ENCODE measurements around the gene PROM2. TPM values are rescaled to one million over a fixed set of nuclear protein-coding genes. Genes with fewer than 3 reads are reported as not detected.

PROM2 gene
- total RNA-seq, 1 experiment from 2014 or later, result 0.07 TPM

DNA sequence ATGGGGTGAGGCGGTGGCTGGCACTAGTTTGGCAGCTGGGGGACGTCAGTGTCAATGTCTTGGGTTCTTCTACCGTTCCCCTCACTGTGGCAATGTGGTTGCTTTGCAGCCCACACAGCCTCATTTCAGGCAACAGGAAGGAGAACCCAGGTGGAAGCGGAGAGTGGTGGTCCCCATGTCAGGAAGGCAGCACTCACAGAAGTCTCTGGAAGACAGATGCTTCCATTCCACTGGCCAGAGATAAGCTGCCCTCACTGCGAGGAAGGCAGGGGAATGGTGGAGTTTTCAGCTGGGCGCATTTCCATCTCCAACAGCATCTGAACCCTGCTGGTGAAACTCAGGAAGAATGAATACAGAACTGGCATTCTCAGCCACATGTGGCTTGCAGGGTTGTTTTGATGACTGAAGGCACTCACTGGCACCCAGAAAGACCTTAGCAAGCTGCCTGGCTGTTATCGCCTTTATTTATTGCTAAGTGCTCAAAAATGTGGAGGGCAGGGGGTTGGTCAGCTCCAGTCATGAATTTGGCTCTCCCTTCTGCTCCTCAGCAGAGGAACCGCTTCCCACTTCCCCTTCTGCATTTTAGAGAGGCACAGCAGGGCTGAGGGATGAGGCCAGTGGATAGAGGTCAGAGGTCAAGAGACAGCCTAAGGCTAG lies 42.3 kb downstream of the PROM2 start:
- no peaks in the 10 kb centered on the region for H3K36me3 ChIP-seq (ENCODE audit: insufficient read depth, low read length)
- H3K4me2 ChIP-seq (ENCODE audit: low read depth, low read length, poor library complexity, severe bottlenecking), result no peak overlapping the region
- DNase-seq, result no peak
- H3K79me2 ChIP-seq (ENCODE audit: low read length), result no peaks in the 10 kb centered on the region
- no peaks in the 10 kb centered on the region for H3K9me3 ChIP-seq (ENCODE audit: low read length)
- H3K9me2 ChIP-seq (replicated peaks; ENCODE audit: insufficient read depth, low read length), result no peaks in the 10 kb centered on the region
- no peak overlapping the region for H2AFZ ChIP-seq (ENCODE audit: low read length)
- H3K4me3 ChIP-seq (ENCODE audit: low read length), result no peak overlapping the region
- H3K9ac ChIP-seq (ENCODE audit: low read length), result no peak overlapping the region
- no peaks in the 10 kb centered on the region for H3K4me1 ChIP-seq (ENCODE audit: low read length)
- H4K20me1 ChIP-seq (ENCODE audit: insufficient read depth, low read depth, low read length), result no peaks in the 10 kb centered on the region
- no peak overlapping the region for H3K27ac ChIP-seq (ENCODE audit: low read length)
- H3K27me3 ChIP-seq (ENCODE audit: low read length), result no peaks in the 10 kb centered on the region

DNA sequence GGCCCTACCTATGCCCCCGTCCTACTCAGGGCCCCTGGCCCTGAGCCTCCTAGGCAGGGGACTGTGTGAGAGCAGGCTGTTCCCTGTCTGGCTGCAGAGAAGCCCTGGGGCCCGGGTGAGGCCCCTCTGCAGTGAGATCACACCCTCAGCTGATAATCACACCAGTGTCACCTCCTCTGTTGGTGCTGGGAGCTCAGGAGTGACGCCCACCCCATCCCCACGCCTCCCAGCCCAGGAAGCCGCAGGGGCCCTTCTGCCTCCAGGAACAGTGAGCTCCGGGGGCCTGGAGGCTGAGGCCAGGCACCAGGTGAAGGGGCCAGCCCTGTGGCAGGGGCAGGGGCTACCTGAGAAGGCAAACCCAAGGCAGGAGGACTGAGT lies 42.9 kb downstream of the PROM2 start:
- Histone ChIP-seq H3K9me2 (replicated peaks; ENCODE audit: insufficient read depth, low read length) (no peaks in the 10 kb centered on the region), H3K4me2 (ENCODE audit: low read depth, low read length, poor library complexity, severe bottlenecking) (no peak overlapping the region), H3K9me3 (ENCODE audit: low read length) (no peaks in the 10 kb centered on the region), H3K27ac (ENCODE audit: low read length) (no peak overlapping the region), H3K4me3 (ENCODE audit: low read length) (no peak overlapping the region), H3K79me2 (ENCODE audit: low read length) (no peaks in the 10 kb centered on the region), H2AFZ (ENCODE audit: low read length) (no peak overlapping the region), H4K20me1 (ENCODE audit: insufficient read depth, low read depth, low read length) (no peaks in the 10 kb centered on the region), H3K36me3 (ENCODE audit: insufficient read depth, low read length) (no peaks in the 10 kb centered on the region), H3K9ac (ENCODE audit: low read length) (no peak overlapping the region), H3K4me1 (ENCODE audit: low read length) (no peaks in the 10 kb centered on the region), H3K27me3 (ENCODE audit: low read length) (no peaks in the 10 kb centered on the region)
- DNase-seq, result no peak

DNA sequence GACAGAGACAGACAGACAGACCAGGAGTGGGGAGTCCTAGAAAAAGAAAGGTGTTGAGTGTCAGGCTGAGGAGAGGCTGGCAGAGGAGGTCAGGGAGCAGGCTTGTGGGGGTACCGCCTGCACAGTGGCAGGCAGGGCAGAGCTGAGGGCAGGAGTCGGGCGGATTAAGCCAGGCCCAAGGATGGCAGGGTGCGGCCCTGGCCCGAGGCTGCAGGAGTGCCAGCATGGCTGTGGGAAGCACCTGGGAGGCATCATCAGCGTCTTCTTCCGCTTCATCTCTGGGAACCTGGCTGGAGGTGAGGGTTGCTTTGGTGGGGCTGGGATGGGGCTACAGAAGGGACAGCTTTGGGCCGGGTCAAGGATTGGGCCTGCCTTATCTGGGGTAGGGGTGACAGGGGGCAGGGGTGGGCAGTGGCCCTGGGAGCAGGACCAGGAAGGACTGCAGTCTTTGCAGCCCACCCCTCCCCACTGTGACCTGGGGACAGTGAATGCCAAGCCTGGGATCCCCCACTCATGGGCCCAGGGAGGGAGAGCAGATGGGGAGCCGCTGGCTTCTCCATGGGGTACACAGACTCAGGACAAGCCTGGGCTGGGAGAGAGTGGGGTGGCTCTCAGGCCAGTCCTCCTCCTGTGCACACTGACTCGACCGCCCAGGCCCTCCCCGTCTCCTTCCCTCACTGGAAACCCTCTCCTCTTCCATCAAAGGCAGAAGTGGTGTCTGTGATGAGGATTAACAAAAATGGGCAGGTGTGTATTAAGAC lies 43.6 kb downstream of the PROM2 start:
- no peaks in the 10 kb centered on the region for H3K27me3 ChIP-seq (ENCODE audit: low read length)
- no peak overlapping the region for H3K27ac ChIP-seq (ENCODE audit: low read length)
- no peak overlapping the region for H3K9ac ChIP-seq (ENCODE audit: low read length)
- H3K36me3 ChIP-seq (ENCODE audit: insufficient read depth, low read length), result no peaks in the 10 kb centered on the region
- H3K9me3 ChIP-seq (ENCODE audit: low read length), result no peaks in the 10 kb centered on the region
- no peaks in the 10 kb centered on the region for H3K79me2 ChIP-seq (ENCODE audit: low read length)
- H3K4me3 ChIP-seq (ENCODE audit: low read length), result no peak overlapping the region
- no peak for DNase-seq
- no peak overlapping the region for H3K4me2 ChIP-seq (ENCODE audit: low read depth, low read length, poor library complexity, severe bottlenecking)
- H3K4me1 ChIP-seq (ENCODE audit: low read length), result no peaks in the 10 kb centered on the region
- H2AFZ ChIP-seq (ENCODE audit: low read length), result no peak overlapping the region
- no peaks in the 10 kb centered on the region for H3K9me2 ChIP-seq (replicated peaks; ENCODE audit: insufficient read depth, low read length)
- no peaks in the 10 kb centered on the region for H4K20me1 ChIP-seq (ENCODE audit: insufficient read depth, low read depth, low read length)

DNA sequence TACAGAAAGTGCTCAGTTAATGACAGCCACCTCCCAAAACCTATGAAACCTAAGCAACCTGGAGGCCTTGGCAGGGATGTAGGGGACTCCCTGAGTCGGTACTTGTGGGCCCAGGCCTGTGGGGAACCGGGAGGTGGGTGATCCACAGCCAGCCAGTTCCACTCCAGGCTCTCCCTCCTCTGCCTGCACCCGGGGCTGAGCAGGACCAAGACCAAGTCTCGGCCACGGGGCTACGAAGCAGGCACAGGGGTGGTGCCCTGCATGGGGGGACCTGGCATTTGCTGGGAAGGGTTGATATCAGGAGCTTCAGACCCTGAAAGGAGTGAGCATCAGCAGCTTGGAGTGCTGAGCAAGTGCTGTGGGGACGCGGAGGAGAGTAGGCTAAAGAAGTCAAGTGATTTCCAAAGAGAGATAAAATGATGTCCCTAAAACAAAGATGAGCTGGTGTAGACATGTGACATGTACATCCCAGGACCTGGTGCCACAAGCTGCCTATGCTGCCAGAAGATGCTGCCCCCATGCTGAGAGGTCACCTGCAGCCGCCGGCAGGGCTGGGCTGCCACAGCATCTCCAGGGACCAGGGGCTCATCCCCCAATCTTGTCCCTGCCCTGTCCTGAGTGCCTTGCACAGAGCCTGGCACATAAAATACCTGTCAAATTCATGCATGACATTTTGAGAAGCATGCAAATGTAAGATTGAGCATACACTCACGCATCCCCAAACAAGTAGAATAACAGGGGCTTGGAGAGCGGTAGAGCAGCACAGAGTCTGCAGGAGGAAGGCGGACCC lies 44.4 kb downstream of the PROM2 start:
- Histone ChIP-seq H3K27me3 (ENCODE audit: low read length) (no peaks in the 10 kb centered on the region), H3K4me2 (ENCODE audit: low read depth, low read length, poor library complexity, severe bottlenecking) (no peak overlapping the region), H3K79me2 (ENCODE audit: low read length) (no peaks in the 10 kb centered on the region), H3K9me2 (replicated peaks; ENCODE audit: insufficient read depth, low read length) (no peaks in the 10 kb centered on the region), H3K4me1 (ENCODE audit: low read length) (no peaks in the 10 kb centered on the region), H4K20me1 (ENCODE audit: insufficient read depth, low read depth, low read length) (no peaks in the 10 kb centered on the region), H2AFZ (ENCODE audit: low read length) (no peak overlapping the region), H3K36me3 (ENCODE audit: insufficient read depth, low read length) (no peaks in the 10 kb centered on the region), H3K27ac (ENCODE audit: low read length) (no peak overlapping the region), H3K9ac (ENCODE audit: low read length) (no peak overlapping the region), H3K4me3 (ENCODE audit: low read length) (no peak overlapping the region), H3K9me3 (ENCODE audit: low read length) (no peaks in the 10 kb centered on the region)
- no peak for DNase-seq

- Histone ChIP-seq H2AFZ (ENCODE audit: low read length) (no peak overlapping the region), H3K4me2 (ENCODE audit: low read depth, low read length, poor library complexity, severe bottlenecking) (no peak overlapping the region), H3K27ac (ENCODE audit: low read length) (no peak overlapping the region), H3K4me1 (ENCODE audit: low read length) (no peaks in the 10 kb centered on the region), H3K79me2 (ENCODE audit: low read length) (no peaks in the 10 kb centered on the region), H3K4me3 (ENCODE audit: low read length) (no peak overlapping the region), H3K9ac (ENCODE audit: low read length) (no peak overlapping the region), H3K36me3 (ENCODE audit: insufficient read depth, low read length) (no peaks in the 10 kb centered on the region), H4K20me1 (ENCODE audit: insufficient read depth, low read depth, low read length) (no peaks in the 10 kb centered on the region), H3K9me3 (ENCODE audit: low read length) (no peaks in the 10 kb centered on the region), H3K27me3 (ENCODE audit: low read length) (no peaks in the 10 kb centered on the region), H3K9me2 (replicated peaks; ENCODE audit: insufficient read depth, low read length) (no peaks in the 10 kb centered on the region)
- no peak for DNase-seq
These were observed 45.5 kb downstream of the PROM2 start for GRCh38 chr2:95319481-95320343.

DNA sequence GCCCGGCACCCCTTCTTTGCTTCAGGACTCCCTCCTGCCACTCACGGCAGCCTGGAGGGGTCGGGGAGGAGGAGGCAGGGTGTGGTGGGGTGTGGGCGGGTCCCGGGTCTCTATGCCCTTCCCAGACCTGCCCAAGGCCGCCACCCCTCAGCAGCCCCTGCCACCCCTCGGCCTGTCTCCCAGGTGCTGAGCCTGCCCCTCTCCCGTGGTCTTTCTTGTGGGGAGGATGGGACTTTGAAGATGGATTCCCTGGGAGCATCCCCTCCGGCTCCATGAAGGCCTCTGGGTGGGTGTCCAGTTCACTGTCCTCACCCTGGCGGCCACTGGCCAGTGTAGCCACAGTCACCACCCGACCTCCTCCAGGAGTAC lies 46.1 kb downstream of the PROM2 start:
- no peak overlapping the region for H2AFZ ChIP-seq (ENCODE audit: low read length)
- no peaks in the 10 kb centered on the region for H3K4me1 ChIP-seq (ENCODE audit: low read length)
- H4K20me1 ChIP-seq (ENCODE audit: insufficient read depth, low read depth, low read length), result no peaks in the 10 kb centered on the region
- no peak for DNase-seq
- no peak overlapping the region for H3K4me2 ChIP-seq (ENCODE audit: low read depth, low read length, poor library complexity, severe bottlenecking)
- H3K9me3 ChIP-seq (ENCODE audit: low read length), result no peaks in the 10 kb centered on the region
- H3K79me2 ChIP-seq (ENCODE audit: low read length), result no peaks in the 10 kb centered on the region
- no peak overlapping the region for H3K4me3 ChIP-seq (ENCODE audit: low read length)
- no peak overlapping the region for H3K27ac ChIP-seq (ENCODE audit: low read length)
- no peaks in the 10 kb centered on the region for H3K36me3 ChIP-seq (ENCODE audit: insufficient read depth, low read length)
- H3K9ac ChIP-seq (ENCODE audit: low read length), result no peak overlapping the region
- H3K27me3 ChIP-seq (ENCODE audit: low read length), result no peaks in the 10 kb centered on the region
- H3K9me2 ChIP-seq (replicated peaks; ENCODE audit: insufficient read depth, low read length), result no peaks in the 10 kb centered on the region

DNA sequence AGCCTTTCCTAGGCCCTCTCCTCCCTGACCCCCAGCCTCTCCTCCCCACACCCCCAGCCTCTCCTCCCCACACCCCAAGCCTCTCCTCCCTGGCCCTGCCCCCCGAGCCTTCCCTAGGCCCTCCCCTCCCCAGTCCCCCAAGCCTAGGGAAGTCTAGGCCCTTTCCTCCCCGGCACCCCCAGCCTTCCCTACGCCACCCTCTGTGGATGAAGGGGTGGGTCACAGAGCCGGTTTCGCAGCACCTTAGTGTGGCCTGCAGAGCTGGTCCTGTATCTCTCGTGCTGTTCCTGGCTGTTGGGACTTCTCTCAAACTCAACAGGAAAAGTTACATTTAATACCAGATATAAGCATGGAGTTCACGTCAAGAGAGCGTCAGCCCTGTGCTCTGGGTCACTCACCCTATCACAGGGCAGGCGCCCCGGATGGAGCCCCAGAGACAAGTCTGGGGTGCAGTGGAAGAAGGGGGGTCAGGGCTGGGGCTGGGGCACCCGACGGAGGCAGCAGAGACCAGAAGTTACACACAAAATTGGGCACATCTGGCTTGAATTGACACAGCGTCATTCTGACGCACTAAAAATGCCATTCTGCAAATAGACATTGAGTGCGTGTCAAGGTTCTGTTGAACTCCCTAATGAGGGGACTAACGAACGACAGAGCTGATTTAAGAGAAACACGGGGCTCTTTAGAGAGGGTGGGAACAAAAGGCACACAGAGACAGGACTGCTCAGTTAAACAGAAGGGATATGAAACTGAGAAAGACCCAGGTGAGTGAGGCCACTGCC lies 46.9 kb downstream of the PROM2 start:
- Histone ChIP-seq H3K4me1 (ENCODE audit: low read length) (no peaks in the 10 kb centered on the region), H3K79me2 (ENCODE audit: low read length) (no peaks in the 10 kb centered on the region), H3K27me3 (ENCODE audit: low read length) (no peaks in the 10 kb centered on the region), H3K27ac (ENCODE audit: low read length) (no peak overlapping the region), H3K4me2 (ENCODE audit: low read depth, low read length, poor library complexity, severe bottlenecking) (no peak overlapping the region), H4K20me1 (ENCODE audit: insufficient read depth, low read depth, low read length) (no peaks in the 10 kb centered on the region), H3K9ac (ENCODE audit: low read length) (no peak overlapping the region), H3K9me3 (ENCODE audit: low read length) (no peaks in the 10 kb centered on the region), H3K4me3 (ENCODE audit: low read length) (no peak overlapping the region), H2AFZ (ENCODE audit: low read length) (no peak overlapping the region), H3K36me3 (ENCODE audit: insufficient read depth, low read length) (no peaks in the 10 kb centered on the region), H3K9me2 (replicated peaks; ENCODE audit: insufficient read depth, low read length) (no peaks in the 10 kb centered on the region)
- no peak for DNase-seq
